ENCODE measurements around the gene LRRC10B. TPM values are rescaled to one million over a fixed set of nuclear protein-coding genes. Genes with fewer than 3 reads are reported as not detected.
A peak's percentile ranks its signal among the peaks of the same experiment; 100 is the strongest.

The LRRC10B gene
- total RNA-seq, 2 experiments from 2014 or later = not detected

DNA sequence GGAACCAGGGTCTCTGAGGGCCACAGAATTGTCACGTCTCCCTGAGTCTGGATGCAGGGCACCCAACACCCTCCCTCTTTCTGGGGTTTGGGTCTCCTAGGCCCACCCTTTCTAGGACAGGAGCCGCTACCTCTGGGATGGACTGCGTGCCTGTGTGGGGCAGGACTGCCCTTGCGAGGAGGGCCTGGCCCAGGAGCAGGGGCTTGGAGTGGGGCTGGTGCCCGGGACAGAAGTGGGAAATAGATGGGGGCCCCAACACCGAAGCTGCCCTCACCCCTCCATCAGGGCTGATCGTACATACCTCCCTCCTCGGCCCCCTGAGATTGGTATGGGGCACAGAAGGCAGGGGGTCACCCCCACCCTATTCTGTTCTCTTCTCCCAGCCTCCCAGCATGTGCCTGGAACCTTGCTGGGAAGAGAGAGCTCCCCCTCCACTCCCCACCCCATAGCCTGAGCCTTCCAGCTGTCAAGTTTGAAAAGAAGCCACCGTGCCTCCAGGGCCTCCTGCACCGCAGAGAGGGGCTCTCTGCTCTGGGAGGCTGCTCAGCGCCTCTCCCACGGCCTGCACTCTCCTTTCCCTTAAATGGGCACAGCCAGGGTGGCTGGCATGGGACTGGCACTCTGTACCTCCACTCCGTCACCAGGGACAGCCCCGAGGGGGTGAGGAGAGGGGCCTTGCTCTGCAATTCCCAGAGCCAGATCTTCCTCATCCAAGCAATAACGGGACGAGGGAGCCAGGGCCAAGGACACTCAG lies 1.8 kb downstream of the LRRC10B start:
- peaks cover 59% of the 10 kb centered on the region for H3K27me3 Mint-ChIP-seq
- H3K4me1 Mint-ChIP-seq = peaks cover 4% of the 10 kb centered on the region
- H3K27ac Mint-ChIP-seq = no peak overlapping the region
- DNase-seq = no peak
- no peaks in the 10 kb centered on the region for H3K9me3 Mint-ChIP-seq
- no peaks in the 10 kb centered on the region for H3K36me3 Mint-ChIP-seq
- no peak overlapping the region for H3K4me3 Mint-ChIP-seq

DNA sequence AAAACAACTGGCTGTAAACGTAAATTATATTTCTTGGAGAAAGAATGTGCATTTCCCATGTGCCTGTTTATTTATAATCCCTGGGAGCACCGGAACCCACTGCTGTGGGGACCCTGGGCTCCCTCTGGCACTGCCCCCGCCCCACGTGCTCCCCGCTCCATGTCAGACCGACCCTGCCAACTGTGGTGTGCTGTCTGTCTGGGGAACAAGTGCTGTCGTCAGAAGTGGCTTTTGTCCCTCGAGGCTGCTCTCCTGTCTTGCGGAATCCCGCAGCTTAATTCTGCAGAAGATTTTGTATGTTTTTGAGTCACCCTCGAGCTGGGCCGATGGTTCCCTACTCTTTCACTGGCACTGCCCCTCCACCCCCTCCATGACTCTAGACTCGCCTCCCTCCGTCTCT lies 2.4 kb downstream of the LRRC10B start:
- Mint-ChIP-seq H3K27me3 (peaks cover 56% of the 10 kb centered on the region), H3K4me1 (peaks cover 4% of the 10 kb centered on the region), H3K27ac (no peak overlapping the region), H3K9me3 (no peaks in the 10 kb centered on the region), H3K36me3 (no peaks in the 10 kb centered on the region), H3K4me3 (no peak overlapping the region)
- no peak for DNase-seq

DNA sequence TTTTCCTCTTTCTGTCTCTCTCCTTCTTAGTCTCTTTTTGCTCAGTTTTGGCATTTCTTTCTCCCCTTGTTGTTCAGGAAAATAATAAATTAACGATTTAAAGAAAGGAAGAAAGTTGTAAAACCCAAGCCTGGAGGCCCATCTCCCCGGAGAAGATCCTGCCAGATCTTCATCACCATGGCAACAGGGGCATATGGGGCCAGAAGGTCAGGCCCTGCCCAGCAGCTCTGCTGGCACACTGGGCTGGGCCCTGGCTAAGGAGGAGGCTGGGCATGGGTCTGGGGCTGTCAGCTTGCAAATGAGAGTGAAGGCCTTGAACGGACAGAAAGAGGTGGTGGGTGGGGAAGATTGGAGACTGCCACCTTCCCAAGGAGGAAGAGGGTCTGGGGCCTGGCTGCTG lies 2.8 kb downstream of the LRRC10B start:
- H3K36me3 Mint-ChIP-seq = no peaks in the 10 kb centered on the region
- no peaks in the 10 kb centered on the region for H3K9me3 Mint-ChIP-seq
- peaks cover 52% of the 10 kb centered on the region for H3K27me3 Mint-ChIP-seq
- no peak for DNase-seq
- H3K4me1 Mint-ChIP-seq = peaks cover 4% of the 10 kb centered on the region
- H3K4me3 Mint-ChIP-seq = no peak overlapping the region
- H3K27ac Mint-ChIP-seq = no peak overlapping the region

DNA sequence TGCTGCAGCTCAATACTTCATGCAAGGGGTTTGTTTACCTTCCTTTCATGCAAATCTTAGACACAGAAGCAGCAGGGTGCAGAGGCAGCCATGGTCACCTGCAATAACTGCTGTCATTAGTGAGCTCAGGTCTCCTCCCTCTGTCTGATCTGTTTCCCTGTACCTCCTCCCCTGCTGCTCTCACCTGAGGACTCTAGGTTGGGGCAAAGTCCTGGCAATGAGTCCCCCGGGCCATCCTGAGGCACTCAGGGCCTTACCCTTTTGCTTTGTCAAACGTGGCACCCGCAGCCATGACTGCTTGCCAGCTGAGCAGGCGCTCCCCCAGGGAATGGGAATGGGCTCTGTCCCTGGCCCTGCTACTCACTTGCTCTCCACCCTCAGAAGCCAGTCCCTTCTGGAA lies 3.9 kb downstream of the LRRC10B start:
- H3K36me3 Mint-ChIP-seq = no peaks in the 10 kb centered on the region
- H3K27ac Mint-ChIP-seq = no peak overlapping the region
- H3K4me3 Mint-ChIP-seq = no peak overlapping the region
- peaks cover 53% of the 10 kb centered on the region for H3K27me3 Mint-ChIP-seq
- no peak for DNase-seq
- H3K9me3 Mint-ChIP-seq = no peaks in the 10 kb centered on the region
- peaks cover 7% of the 10 kb centered on the region for H3K4me1 Mint-ChIP-seq

DNA sequence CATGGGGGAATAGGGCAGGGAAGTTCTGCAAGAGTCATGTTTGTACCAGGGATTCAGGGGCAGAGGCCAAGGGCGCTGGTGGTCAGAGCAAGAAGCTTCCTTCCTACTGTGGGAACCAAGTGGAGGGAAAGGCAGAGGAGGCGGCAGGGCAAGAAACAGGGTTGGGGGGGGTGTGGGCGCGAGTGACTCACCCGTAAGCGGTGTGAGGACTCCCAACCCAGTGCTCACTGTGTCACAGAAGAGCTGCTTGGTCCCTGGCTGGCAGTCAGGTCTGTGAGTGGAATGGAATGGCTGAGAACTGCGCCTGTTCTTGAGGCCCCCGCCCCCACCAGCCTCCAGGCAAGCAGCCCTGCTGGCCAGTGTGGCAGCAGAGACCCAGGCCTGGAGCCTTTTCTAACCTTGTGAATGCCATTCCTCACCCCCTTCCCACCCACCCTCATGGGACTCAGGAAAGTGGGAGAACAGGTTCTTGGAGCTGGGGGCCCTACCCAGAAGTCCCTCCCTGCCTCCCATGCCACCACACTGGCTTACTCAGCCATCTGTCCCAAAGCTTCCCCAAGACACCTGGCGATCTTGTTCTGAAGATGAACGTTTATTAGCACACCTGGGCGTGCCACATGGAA lies 4.7 kb downstream of the LRRC10B start:
- Mint-ChIP-seq H3K9me3 (no peaks in the 10 kb centered on the region), H3K4me3 (no peak overlapping the region), H3K4me1 (peaks cover 4% of the 10 kb centered on the region), H3K36me3 (no peaks in the 10 kb centered on the region), H3K27me3 (peaks cover 50% of the 10 kb centered on the region), H3K27ac (no peak overlapping the region)
- no peak for DNase-seq

DNA sequence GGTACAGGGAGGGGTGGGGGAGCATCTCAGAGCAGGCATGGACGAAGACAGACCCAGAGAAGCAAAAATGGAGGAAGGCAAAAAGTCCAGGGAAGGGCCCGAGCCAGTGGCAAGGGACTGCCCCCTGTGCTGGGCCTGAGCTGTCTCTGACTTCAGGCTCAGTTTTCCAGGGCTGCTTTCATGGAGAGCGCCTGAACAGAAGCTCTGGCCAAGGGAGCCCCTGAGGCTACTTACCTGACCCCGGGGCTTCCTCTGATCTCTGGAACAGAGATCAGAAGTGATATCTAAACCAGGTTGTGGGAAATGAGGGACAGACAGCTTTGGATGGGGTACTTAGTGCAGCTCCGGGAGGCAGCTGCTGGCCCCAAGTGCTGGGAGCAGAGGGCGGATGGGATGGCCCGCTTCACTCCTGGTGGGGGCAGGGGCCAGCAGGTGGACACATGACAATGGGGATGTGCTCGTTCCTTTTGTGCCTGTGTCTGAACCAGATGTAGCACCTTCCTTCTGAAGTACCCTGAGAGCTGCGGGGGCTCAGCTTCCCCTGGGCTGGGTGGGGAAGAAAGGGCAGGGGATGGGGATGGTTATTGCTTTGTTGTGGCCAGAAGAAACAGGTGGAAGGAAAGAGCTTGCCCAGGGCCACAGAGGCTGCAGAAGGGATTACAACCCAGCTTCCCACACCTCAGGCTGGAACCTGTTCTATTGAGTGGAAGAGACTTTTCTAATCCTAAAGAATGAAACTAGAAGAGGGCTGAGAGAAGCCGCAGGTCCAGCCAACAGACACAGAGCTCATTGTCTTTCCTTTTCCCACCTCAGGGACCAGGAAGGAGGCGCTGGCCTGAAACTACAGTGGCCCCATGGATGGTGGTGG lies 5.7 kb downstream of the LRRC10B start:
- peaks cover 48% of the 10 kb centered on the region for H3K27me3 Mint-ChIP-seq
- H3K9me3 Mint-ChIP-seq = no peaks in the 10 kb centered on the region
- H3K4me3 Mint-ChIP-seq = no peak overlapping the region
- no peak for DNase-seq
- no peak overlapping the region for H3K27ac Mint-ChIP-seq
- H3K36me3 Mint-ChIP-seq = no peaks in the 10 kb centered on the region
- peaks cover 4% of the 10 kb centered on the region for H3K4me1 Mint-ChIP-seq

DNA sequence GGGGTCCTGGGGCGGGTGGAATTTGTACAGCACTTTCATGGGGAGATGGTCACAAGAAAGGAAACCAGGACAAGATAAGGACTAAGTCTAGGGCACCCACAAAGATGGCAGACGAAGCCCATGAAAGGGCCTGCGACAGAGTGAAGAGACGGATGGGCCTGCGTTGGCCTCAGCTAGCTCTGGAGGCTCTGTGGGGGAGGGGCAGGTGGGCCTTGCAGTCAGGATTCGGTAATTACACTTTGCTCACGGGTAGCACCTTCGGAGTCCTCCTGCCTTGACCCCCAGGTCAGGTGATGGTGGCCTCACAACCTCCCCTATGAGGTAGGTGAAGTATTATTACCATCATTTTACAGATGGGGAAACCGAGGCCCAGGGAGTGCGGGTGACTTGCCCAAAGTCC lies 7.1 kb downstream of the LRRC10B start:
- Mint-ChIP-seq H3K27ac (no peak overlapping the region), H3K4me1 (peaks cover 4% of the 10 kb centered on the region), H3K4me3 (no peak overlapping the region), H3K9me3 (no peaks in the 10 kb centered on the region), H3K36me3 (no peaks in the 10 kb centered on the region), H3K27me3 (peaks cover 38% of the 10 kb centered on the region)
- DNase-seq = no peak

DNA sequence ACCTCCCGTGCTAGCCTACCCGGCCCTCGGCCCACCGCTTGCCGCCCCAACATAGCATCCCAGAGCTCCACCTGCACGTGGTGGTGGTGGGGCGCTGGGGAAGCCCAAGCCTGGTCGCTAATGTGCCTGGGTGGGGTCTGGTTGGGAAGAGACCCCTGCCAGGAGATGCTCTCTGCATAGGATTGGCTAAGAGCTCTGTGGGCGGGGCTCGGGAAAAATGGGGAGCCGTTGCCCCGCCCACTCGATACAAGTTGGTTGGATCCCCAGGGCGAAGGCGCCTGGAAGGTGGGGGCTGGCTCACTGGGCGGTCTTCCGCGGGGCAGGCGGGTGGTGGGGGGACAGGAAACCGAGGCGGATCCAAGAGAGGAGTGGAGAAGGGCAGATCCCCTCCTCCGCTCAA lies 7.6 kb downstream of the LRRC10B start:
- Mint-ChIP-seq H3K9me3 (no peaks in the 10 kb centered on the region), H3K27me3 (peaks cover 33% of the 10 kb centered on the region), H3K36me3 (no peaks in the 10 kb centered on the region), H3K4me1 (peaks cover 4% of the 10 kb centered on the region), H3K4me3 (no peak overlapping the region), H3K27ac (no peak overlapping the region)
- peak; percentile 22 for DNase-seq

DNA sequence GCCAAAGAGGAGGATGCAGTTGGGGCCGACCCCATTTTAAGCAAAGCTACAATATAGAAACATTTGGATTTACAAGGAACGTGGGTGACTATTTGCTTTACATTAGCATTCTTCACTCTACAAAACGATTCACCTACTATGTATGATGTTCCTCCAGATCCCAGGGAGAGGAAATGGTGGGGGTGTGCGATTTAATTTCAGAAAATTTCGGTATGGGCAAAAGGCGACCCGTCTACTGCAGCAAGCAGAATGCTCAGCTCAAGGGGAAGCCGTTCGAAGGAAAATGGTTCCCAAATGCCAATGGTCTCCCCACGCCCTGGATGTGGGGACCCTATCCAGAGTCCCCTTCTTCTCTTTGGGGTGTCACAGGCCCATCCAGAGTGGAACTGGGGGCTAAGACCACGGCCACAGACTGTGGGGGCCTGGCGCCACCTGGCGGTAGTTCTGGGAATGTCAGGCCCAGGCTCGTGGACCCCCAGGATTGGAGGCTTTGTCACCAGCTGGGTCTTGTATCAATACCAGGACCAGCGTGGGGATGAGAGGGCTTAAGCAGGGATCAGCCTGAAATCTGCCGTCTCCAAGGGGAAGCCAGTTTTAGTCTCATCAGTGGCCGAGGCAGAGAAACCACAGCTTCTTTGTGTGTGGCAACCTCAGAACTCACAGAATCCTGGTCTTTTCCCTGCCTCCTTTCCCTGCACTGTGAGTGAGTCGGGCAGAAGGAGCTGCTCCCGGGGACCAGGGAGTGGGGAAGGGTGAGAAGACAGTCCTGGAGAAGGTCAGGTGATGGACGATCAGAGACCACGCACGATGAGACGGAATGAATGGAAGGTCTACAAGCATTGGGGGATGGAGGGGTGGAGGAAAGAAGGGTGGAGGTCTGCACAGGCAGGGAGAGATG lies 8.4 kb downstream of the LRRC10B start:
- Mint-ChIP-seq H3K9me3 (no peaks in the 10 kb centered on the region), H3K27ac (no peak overlapping the region), H3K27me3 (peaks cover 28% of the 10 kb centered on the region), H3K36me3 (no peaks in the 10 kb centered on the region), H3K4me3 (no peak overlapping the region), H3K4me1 (peaks cover 4% of the 10 kb centered on the region)
- DNase-seq = peak; percentile 63

DNA sequence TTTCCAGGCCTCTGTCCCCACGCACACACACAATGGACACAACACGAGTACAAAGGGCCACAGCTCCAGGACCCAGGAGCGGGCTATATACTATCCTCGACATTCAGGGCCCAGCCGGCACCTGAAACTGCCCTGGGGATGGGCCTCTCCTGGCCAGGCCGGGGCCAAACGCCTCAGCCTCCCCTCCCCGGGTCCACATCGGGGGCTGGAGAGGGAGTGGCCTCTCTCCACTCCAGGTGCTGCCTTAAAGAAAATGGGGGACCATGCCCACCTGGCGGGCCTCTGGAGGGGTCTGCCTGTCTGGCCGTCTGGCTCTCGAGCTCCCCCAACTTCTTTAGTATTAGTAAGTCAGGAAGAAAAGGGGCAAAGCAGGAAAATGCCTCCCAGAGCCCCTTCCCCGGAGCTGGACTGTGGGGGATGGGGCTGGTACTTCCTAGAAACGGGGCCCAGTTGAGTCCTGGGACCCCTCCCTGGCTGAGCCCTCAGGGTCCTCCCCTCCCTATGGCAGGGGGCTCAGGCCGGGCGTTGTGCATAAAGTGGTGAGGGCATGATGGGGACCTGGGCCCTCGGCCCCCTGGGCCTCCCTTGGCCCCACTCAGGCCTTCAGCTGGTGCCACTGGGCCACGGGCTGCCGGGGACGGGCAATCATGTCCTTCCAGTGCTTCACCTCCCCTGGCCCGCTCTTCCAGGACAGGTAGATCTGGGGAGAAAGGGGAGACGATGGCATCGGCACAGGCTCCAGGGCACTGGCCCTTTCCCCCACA lies 9.7 kb downstream of the LRRC10B start:
- H3K4me3 Mint-ChIP-seq = no peak overlapping the region
- H3K9me3 Mint-ChIP-seq = no peaks in the 10 kb centered on the region
- DNase-seq = no peak
- no peak overlapping the region for H3K27ac Mint-ChIP-seq
- H3K4me1 Mint-ChIP-seq = peaks cover 4% of the 10 kb centered on the region
- H3K27me3 Mint-ChIP-seq = peaks cover 20% of the 10 kb centered on the region
- H3K36me3 Mint-ChIP-seq = no peaks in the 10 kb centered on the region

DNA sequence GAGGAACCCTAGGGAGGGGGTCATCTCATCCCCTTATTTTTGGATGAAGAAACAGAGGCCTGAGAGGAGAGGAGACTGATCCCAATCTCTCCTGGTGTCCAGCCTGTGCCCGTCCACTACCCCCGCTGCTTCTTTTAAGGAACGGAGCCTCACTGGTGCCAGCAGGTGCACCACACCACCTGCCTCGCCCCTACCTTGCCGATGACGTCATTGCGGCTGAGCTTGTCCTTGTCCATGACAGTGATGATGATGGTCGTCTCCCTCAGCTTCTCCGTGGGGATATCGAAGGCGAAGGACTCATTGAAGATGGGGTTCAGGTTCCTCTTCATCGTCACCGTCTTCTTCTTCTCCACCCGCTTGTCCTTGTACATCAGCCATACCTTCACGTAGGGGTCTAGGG lies 14.3 kb downstream of the LRRC10B start:
- H3K9me3 Mint-ChIP-seq = no peaks in the 10 kb centered on the region
- H3K4me3 Mint-ChIP-seq = no peak overlapping the region
- no peak overlapping the region for H3K27ac Mint-ChIP-seq
- DNase-seq = no peak
- H3K36me3 Mint-ChIP-seq = no peaks in the 10 kb centered on the region
- peaks cover 6% of the 10 kb centered on the region for H3K27me3 Mint-ChIP-seq
- no peaks in the 10 kb centered on the region for H3K4me1 Mint-ChIP-seq

DNA sequence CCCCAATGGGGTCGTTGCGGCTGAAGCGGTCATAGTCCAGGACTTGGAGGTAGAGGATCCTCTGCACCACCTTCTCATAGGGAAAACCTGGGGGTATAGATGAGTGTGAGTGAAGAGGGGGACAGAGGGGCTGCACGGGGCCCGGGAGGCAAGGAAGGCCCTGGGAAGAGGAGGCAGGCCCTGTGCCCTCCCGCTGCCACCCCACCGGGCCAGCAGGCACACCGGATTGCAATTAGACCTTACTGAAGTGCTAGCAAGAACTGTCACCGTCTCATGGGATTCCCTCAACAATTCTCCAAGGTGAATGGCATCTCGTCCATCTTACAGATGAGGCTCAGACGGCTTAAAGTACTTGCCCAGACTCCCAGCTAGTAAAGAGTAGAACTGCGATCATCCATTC lies 15.9 kb downstream of the LRRC10B start:
- no peak for DNase-seq
- Mint-ChIP-seq H3K4me1 (no peaks in the 10 kb centered on the region), H3K36me3 (no peaks in the 10 kb centered on the region), H3K27ac (no peak overlapping the region), H3K27me3 (peaks cover 5% of the 10 kb centered on the region), H3K9me3 (no peaks in the 10 kb centered on the region), H3K4me3 (no peak overlapping the region)

DNA sequence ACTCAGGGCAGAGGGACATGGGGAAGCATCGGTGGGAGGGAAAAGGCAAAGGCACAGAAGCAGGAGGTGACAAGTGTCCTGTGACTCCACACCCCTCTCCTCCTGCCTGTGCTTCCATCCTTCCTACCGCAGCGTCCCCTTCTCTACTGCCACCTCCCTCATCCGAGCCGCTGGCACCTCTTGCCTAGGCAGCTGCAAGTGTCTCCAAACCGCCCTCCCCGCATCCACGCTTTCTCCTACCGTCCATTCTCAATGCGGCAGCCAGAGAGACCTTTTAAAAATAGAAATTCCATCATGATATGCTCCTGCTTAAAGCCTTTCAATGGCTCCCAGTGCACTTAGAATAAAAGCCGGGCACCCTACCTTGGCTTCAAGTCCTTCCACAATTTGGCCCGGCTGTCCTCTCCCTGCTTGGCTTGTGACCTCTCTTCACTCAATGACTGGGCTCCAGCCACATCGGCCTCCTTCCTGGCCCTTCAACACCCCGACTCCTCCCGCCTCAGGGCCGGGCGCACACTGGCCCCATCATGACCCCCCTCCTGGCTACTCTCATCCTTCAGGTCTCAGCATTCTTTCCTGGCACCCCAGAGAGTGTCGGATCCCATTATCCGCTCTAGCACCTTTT lies 16.5 kb downstream of the LRRC10B start:
- H3K27me3 Mint-ChIP-seq = peaks cover 5% of the 10 kb centered on the region
- H3K9me3 Mint-ChIP-seq = no peaks in the 10 kb centered on the region
- H3K4me1 Mint-ChIP-seq = no peaks in the 10 kb centered on the region
- no peak for DNase-seq
- H3K4me3 Mint-ChIP-seq = no peak overlapping the region
- H3K36me3 Mint-ChIP-seq = no peaks in the 10 kb centered on the region
- no peak overlapping the region for H3K27ac Mint-ChIP-seq

DNA sequence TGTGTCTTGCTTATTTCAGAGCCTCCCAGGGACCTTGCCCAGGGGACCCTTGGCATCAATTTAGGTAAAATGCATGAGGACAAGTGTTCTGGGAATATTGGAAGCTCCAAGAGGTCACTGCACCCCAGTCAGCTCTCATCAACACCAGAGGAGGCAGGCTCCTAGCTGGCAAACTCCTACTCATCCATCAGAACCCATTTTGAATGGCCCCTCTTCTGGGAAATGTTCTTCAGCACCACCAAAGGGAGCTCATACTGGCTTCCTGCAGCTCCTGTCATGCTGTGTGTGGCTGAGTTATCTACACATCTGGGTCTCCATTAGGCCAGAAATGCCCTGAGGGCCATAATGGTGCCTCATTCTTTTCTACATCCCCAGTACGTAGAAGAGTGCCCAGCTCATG lies 17.7 kb downstream of the LRRC10B start:
- Mint-ChIP-seq H3K4me3 (no peak overlapping the region), H3K27ac (no peak overlapping the region), H3K9me3 (no peaks in the 10 kb centered on the region), H3K4me1 (peaks cover 2% of the 10 kb centered on the region), H3K27me3 (peaks cover 5% of the 10 kb centered on the region), H3K36me3 (no peaks in the 10 kb centered on the region)
- DNase-seq = no peak
